COR-L47 (cell line): ENCODE measurements around the gene NLGN1.

Experiments
- DNase-seq: peaks from one replicate; lab custom pipeline; 2025; lab: John Stamatoyannopoulos, UW

The NLGN1 gene

GRCh38 chr3:173770011-173770410, 372.5 kb downstream of the NLGN1 start:
- DNase-seq: no peak

- DNase-seq: no peak
These were observed 373.4 kb downstream of the NLGN1 start for GRCh38 chr3:173770796-173771573.

DNA sequence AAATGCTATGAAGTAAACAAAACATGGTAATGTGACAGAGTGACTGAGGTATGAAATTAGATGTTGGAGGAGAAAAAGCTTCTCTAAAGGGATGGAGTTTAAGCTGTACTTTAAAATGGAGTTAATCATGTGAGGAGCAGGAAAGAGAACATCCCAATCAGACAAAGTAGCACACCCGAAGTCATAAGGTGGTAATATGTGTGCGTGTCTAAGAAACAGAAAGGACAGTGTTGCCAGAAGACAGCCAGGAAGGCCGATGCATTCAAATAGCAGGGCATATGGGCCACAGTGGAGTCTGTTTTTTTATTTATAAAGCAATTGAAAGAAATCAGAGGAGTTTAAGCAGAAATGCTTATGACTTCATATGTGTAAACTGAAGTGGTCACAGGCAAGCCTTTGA, 376.3 kb downstream of the NLGN1 start:
- DNase-seq: no peak

GRCh38 chr3:173774294-173774693, 376.8 kb downstream of the NLGN1 start:
- DNase-seq: no peak

- DNase-seq: no peak
These were observed 380.7 kb downstream of the NLGN1 start for GRCh38 chr3:173778251-173778650.

GRCh38 chr3:173780067-173780466, 382.5 kb downstream of the NLGN1 start:
- no peak for DNase-seq

DNA sequence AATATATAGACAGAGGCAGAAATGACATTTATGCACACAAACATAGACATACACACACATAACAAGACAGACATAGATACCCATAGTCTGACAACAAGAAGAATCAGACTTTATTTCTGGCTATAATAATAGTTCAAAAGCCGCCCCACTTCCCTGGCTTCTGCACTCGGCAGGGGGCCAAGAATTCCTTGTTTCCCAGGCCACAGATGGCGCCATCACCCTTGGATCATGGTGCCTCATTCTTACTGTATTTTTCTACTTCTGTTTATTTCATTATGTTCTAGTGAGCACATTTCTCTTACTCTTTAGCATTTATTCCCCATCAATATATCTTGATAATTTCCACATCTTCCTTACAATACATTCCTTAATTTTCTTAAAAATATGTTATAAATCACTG, 387.5 kb downstream of the NLGN1 start:
- DNase-seq: no peak

GRCh38 chr3:173789530-173790162, 392.1 kb downstream of the NLGN1 start:
- no peak for DNase-seq

DNA sequence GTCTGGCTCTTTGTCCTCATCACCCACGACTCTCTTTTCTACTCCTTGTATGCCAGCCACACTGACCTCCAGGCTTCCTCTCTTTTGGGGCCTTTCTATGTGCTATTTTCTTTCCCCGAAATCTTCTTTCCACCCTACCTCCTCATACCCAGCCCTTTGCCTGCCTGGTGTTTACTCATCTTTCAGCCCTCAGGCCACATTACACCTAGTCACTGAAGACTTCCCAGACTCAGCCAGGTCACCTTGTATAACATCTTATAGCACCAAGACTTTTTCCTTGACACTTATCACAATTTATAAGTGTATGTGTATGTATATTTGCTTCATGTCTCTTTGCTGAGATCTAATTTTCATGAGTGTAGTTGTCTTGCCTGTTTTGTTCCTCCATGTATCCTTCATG, 396.4 kb downstream of the NLGN1 start:
- no peak for DNase-seq

GRCh38 chr3:173796405-173796804, 398.9 kb downstream of the NLGN1 start:
- no peak for DNase-seq

GRCh38 chr3:173796890-173797289, 399.3 kb downstream of the NLGN1 start:
- no peak for DNase-seq

DNA sequence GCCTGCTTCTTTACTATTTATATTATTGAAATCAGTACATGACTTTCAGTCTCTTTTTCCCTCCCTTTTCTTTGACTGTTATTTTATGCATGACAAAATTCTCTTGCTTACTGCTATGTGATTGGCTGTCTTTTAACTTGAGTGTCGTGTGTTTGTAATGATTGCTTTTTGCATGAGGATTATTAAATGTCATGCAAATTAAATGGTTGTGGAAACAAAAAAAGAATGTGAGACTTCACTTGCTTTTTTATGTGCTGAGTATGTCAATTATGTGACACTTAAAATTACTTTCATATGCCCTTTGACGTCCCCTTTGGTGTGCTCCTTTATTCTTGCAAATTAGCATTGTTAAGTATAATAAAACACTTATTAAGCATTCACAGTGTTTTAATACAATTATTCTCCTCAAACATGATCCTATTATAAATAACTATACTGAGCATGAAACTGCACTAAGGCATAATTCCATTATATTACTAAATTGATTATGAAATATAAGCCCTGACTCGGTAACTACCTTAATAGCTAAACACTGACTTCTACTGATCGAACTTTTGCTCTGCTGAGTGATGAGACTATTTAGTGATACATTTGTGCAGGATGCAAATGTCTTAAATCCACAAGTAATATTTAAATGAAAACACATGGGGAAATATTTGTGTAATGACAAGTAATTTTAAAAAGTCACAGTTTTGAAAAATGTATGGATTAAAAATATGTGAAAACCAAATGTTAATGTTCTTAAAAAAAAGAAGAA, 401.7 kb downstream of the NLGN1 start:
- DNase-seq: no peak

DNA sequence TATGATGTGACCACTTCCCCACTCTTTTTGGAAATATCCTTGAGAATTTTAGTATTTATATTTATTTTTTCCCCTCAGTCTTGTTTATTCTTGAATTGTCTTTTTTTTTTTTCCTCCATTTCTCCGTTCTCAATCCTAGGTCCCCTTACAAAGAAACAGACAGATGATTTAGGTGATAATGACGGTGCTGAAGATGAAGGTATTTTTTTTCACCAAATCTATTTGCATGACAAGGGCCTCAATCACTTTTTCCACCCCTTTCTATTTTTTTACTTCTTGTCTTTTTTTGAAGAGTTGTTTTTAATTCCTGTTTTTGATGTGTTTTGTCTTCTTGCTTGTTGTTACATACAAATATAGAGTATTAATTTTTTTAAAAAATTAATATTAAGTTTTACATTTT, 402.6 kb downstream of the NLGN1 start:
- DNase-seq: no peak

DNA sequence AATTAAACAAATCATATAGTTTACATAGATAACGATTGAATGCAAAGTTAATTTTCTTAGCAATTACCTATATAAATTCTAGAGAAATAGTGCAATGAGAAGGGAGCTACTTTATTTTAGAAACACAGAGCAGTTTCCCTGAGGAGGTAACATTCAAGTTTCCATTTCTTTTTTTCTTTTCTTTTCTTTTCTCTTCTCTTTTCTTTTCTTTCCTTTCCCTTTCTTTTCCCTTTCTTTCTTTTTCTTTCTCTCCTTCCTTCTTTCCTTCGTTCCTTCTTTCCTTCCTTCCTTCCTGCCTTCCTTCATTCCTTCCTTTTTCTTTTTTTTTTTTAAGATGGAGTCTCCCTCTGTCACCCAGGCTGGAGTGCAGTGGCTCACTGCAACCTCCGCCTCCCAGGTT, 417.3 kb downstream of the NLGN1 start:
- no peak for DNase-seq

GRCh38 chr3:173819368-173819767, 421.8 kb downstream of the NLGN1 start:
- no peak for DNase-seq

- no peak for DNase-seq
These were observed 426.4 kb downstream of the NLGN1 start for GRCh38 chr3:173823911-173824460.

DNA sequence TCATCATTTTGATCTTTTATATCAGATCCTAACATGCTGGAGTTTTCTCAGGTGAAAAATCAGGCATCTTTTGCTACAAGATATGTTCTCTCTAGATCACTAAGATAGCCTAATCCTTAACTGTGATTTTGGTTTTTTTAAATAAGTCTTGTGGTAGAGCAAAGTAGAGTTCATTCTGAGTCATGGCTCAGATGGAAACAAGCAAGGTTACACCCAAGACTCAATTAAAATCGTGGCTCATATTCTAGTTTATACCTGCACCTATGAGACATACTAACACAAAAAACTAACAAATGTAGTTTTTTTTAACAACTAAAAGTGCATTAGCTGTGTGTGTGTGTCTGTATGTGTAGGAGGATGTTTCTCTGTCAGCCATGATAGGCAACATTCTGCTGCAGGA, 428.2 kb downstream of the NLGN1 start:
- no peak for DNase-seq

- DNase-seq: no peak
These were observed 428.9 kb downstream of the NLGN1 start for GRCh38 chr3:173826416-173826815.

DNA sequence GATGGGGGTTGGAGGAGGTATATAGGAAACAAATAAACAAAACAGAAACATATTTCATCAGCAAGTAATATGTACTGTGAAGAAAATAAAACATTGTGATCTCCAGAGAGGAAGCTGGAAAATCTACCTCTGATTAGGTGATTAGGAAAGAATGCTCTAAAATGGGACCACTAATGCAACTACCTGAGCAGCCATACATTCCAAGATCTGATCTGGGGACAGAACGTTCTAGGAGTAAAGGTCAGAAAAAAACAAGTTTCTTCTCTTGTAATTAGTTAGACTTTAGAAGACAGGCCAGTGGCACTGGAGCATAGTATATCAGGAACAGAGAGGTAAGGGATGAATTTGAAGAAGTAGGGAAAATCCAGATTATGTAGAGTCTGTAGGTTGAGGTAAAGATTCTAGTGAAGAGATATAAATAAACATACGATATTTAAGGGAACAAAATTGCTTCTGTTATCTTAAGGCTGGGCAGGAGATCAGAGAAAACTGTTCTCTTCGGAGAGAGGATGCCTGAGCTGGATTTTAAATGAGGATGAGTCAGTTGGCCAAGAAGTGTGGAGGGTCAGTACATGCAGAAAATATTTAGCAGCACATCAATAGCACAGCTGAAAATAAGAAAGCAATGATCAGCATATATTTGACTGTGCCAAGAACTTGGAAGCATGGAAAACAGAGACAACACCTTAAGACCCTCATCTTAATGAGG, 429.5 kb downstream of the NLGN1 start:
- DNase-seq: no peak

DNA sequence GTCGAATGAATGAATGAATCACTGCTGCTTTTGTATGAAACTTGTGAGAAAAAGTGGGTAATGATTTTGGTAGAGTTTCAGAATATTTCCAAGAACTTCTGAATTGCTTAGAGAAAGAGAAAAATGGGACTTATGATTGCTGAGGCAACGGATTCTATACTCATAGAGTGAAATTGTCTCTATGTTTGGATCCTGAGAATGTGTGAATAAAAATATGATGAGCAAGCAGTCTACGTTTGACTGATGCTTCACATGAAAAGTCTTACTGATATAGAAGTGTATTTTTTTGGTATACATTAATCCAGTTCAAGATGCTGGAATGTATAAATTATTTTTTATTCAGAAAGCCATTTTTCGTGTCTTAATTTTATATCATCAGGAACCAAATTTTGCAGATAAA, 441.1 kb downstream of the NLGN1 start:
- DNase-seq: no peak

- no peak for DNase-seq
These were observed 442.3 kb downstream of the NLGN1 start for GRCh38 chr3:173839859-173840258.

- DNase-seq: no peak
These were observed 443.8 kb downstream of the NLGN1 start for GRCh38 chr3:173841334-173841733.
